CD4-positive, alpha-beta memory T cell (primary cell): ENCODE results near the gene NFYA. TPM values are rescaled to one million over a fixed set of nuclear protein-coding genes. Genes with fewer than 3 reads are reported as not detected.
A peak's percentile ranks its signal among the peaks of the same experiment; 100 is the strongest.

ENCODE experiments used
- CTCF ChIA-PET: fragments of 350-600 bp; sonication (Branson Sonifier 250); formaldehyde crosslinking; loops from one replicate; lab custom pipeline; 2021; ENCODE audit warnings: inconsistent platforms; ENCODE audit not compliant: partially characterized antibody; lab: Charles Lee
- POLR2A ChIA-PET: fragments of 350-600 bp; sonication (Branson Sonifier 250); formaldehyde crosslinking; loops from one replicate; lab custom pipeline; 2021; ENCODE audit not compliant: partially characterized antibody; lab: Charles Lee
- DNase-seq, 5 donors: peaks; one replicate each; pipeline versions ENCODE4 v3.0.0 to v3.0.0-alpha.2; 2020 to 2022; ENCODE audit warnings: mixed read lengths in 1 of 5
- H3K27ac ChIP-seq: one replicate; pipeline ENCODE4 v1.7.0; 2013; ENCODE audit warnings: low read depth, low read length
- H3K27me3 ChIP-seq: 2 replicates; pipeline ENCODE4 v1.7.0; 2013; ENCODE audit warnings: mild to moderate bottlenecking, low read length, moderate library complexity; ENCODE audit not compliant: insufficient read depth
- H3K36me3 ChIP-seq: 2 replicates; pipeline ENCODE4 v1.7.0; 2013; ENCODE audit warnings: mild to moderate bottlenecking, low read length, moderate library complexity; ENCODE audit not compliant: insufficient read depth
- H3K4me1 ChIP-seq: 2 replicates; pipeline ENCODE4 v1.7.0; 2013; ENCODE audit warnings: mild to moderate bottlenecking, low read length, moderate library complexity; ENCODE audit not compliant: insufficient read depth
- H3K4me3 ChIP-seq, 2 donors: one replicate each; pipeline ENCODE4 v1.7.0; 2013; ENCODE audit warnings: low read length in 2 of 2, mild to moderate bottlenecking in 1 of 2
- H3K9me3 ChIP-seq, 2 donors: one replicate each; pipeline ENCODE4 v1.7.0; 2013; ENCODE audit warnings: low read length in 2 of 2, control low read depth in 1 of 2; ENCODE audit not compliant: control insufficient read depth in 1 of 2
- H3K27ac Mint-ChIP-seq, 7 donors: one replicate each; pipeline ENCODE4 v1.8.0; 2020 to 2021; ENCODE audit warnings: mixed read lengths in 7 of 7, mild to moderate bottlenecking in 6 of 7, inconsistent platforms in 3 of 7, moderate library complexity in 3 of 7
- H3K27me3 Mint-ChIP-seq, 2 donors: one replicate each; pipeline ENCODE4 v1.8.0; 2020 to 2021; ENCODE audit warnings: mixed read lengths in 2 of 2
- H3K36me3 Mint-ChIP-seq, 2 donors: one replicate each; pipeline ENCODE4 v1.8.0; 2020 to 2021; ENCODE audit warnings: mixed read lengths in 2 of 2, inconsistent platforms in 1 of 2, mild to moderate bottlenecking in 1 of 2
- H3K4me1 Mint-ChIP-seq, 4 donors: one replicate each; pipeline ENCODE4 v1.8.0; 2020 to 2021; ENCODE audit warnings: mixed read lengths in 4 of 4, mild to moderate bottlenecking in 1 of 4
- H3K4me3 Mint-ChIP-seq, 8 donors: one replicate each; pipeline ENCODE4 v1.8.0; 2020 to 2021; ENCODE audit warnings: mixed read lengths in 8 of 8, mild to moderate bottlenecking in 7 of 8, moderate library complexity in 6 of 8, inconsistent platforms in 3 of 8
- H3K9me3 Mint-ChIP-seq, 8 donors: one replicate each; pipeline ENCODE4 v1.8.0; 2020 to 2021; ENCODE audit warnings: mixed read lengths in 8 of 8, mild to moderate bottlenecking in 5 of 8, inconsistent platforms in 3 of 8, moderate library complexity in 1 of 8
- intact Hi-C: fragments of 100-400 bp; cut with micrococcal nuclease; formaldehyde crosslinking; loops from one replicate; pipeline ENCODE4 v1.15.1; 2023
- polyA plus RNA-seq, 2 donors: library from polyadenylated mRNA; unstranded; fragments of 300-500 nt; fragmentation: Illumina TruSeq; gene quantifications; one replicate each; pipeline ENCODE4 v1.2.3, GENCODE V29; 2021
- total RNA-seq, 2 experiments: library from RNA; stranded (reverse); gene quantifications; one replicate each; pipeline ENCODE4 v1.2.3, GENCODE V29; 2021

Gene NFYA
- total and polyA plus RNA-seq, 4 experiments from 2014 or later = 10.7 to 56.9 (median 42.2) TPM

GRCh38 chr6:41058783-41059181 lies 14.0 kb upstream of the NFYA start:
- Mint-ChIP-seq H3K27me3 (no peaks in the 10 kb centered on the region), H3K4me3 (no peak overlapping the region), H3K9me3 (no peaks in the 10 kb centered on the region), H3K4me1 (peaks cover 0 to 4% (median under 1%) of the 10 kb centered on the region in 4 donors), H3K36me3 (peaks cover 42 to 58% of the 10 kb centered on the region in 2 donors), H3K27ac (peak overlapping the region in 1 of 7 donors; percentile 8)
- Histone ChIP-seq H3K4me3 (no peak overlapping the region), H3K27me3 (no peaks in the 10 kb centered on the region), H3K36me3 (peaks cover 4% of the 10 kb centered on the region), H3K27ac (no peak overlapping the region), H3K4me1 (no peaks in the 10 kb centered on the region), H3K9me3 (no peaks in the 10 kb centered on the region)
- no peak for DNase-seq
- POLR2A ChIA-PET = no interaction called here
- intact Hi-C loops = no loop called here
- CTCF ChIA-PET = interaction anchor here (1.3 to 2.4 kb wide), 2 partner anchors 9 to 31 kb away, joined by 3 to 10 read pairs; no protein-coding TSS in a partner anchor

- no peak overlapping the region for H3K4me3 ChIP-seq
- no peaks in the 10 kb centered on the region for H3K27me3 Mint-ChIP-seq
- POLR2A ChIA-PET = no interaction called here
- H3K4me1 ChIP-seq = no peaks in the 10 kb centered on the region
- H3K36me3 Mint-ChIP-seq = peaks cover 48 to 64% of the 10 kb centered on the region in 2 donors
- CTCF ChIA-PET = interaction anchor here (1.0 to 2.4 kb wide), 3 partner anchors 8 to 32 kb away, joined by 3 to 10 read pairs (median 3); partner anchors contain the start of gene UNC5CL
- H3K9me3 ChIP-seq = no peaks in the 10 kb centered on the region
- peaks cover 0 to 4% (median under 1%) of the 10 kb centered on the region in 4 donors for H3K4me1 Mint-ChIP-seq
- intact Hi-C loops = no loop called here
- H3K27ac Mint-ChIP-seq = no peak overlapping the region
- no peak overlapping the region for H3K4me3 Mint-ChIP-seq
- H3K27ac ChIP-seq = no peak overlapping the region
- no peak for DNase-seq
- H3K27me3 ChIP-seq = no peaks in the 10 kb centered on the region
- H3K9me3 Mint-ChIP-seq = no peaks in the 10 kb centered on the region
- H3K36me3 ChIP-seq = peaks cover 4% of the 10 kb centered on the region
These were observed 13.2 kb upstream of the NFYA start for GRCh38 chr6:41059556-41059955.

- POLR2A ChIA-PET = no interaction called here
- Mint-ChIP-seq H3K36me3 (peaks cover 55 to 62% of the 10 kb centered on the region in 2 donors), H3K4me3 (no peak overlapping the region), H3K27ac (no peak overlapping the region), H3K4me1 (peaks cover 0 to 4% (median under 1%) of the 10 kb centered on the region in 4 donors), H3K9me3 (no peaks in the 10 kb centered on the region), H3K27me3 (no peaks in the 10 kb centered on the region)
- no peaks in the 10 kb centered on the region for H3K4me1 ChIP-seq
- CTCF ChIA-PET = no interaction called here
- H3K27ac ChIP-seq = no peak overlapping the region
- no peaks in the 10 kb centered on the region for H3K9me3 ChIP-seq
- no peaks in the 10 kb centered on the region for H3K27me3 ChIP-seq
- no peak for DNase-seq
- intact Hi-C loops = no loop called here
- H3K4me3 ChIP-seq = no peak overlapping the region
- H3K36me3 ChIP-seq = peaks cover 12% of the 10 kb centered on the region
These were observed 11.5 kb upstream of the NFYA start for GRCh38 chr6:41061196-41061726.

GRCh38 chr6:41062056-41062455 lies 10.7 kb upstream of the NFYA start:
- H3K36me3 Mint-ChIP-seq = peaks cover 54 to 69% of the 10 kb centered on the region in 2 donors
- H3K9me3 ChIP-seq = no peaks in the 10 kb centered on the region
- no peak overlapping the region for H3K4me3 ChIP-seq
- no peak overlapping the region for H3K27ac Mint-ChIP-seq
- CTCF ChIA-PET = interaction anchor here (1.2 kb wide), 1 partner anchor 34 kb away, joined by 5 read pairs; no protein-coding TSS in a partner anchor
- no peak overlapping the region for H3K4me3 Mint-ChIP-seq
- no peaks in the 10 kb centered on the region for H3K4me1 ChIP-seq
- intact Hi-C loops = no loop called here
- peaks cover 16% of the 10 kb centered on the region for H3K36me3 ChIP-seq
- H3K27me3 Mint-ChIP-seq = no peaks in the 10 kb centered on the region
- H3K4me1 Mint-ChIP-seq = peaks cover 5 to 9% (median 6%) of the 10 kb centered on the region in 4 donors
- no peaks in the 10 kb centered on the region for H3K27me3 ChIP-seq
- H3K9me3 Mint-ChIP-seq = no peaks in the 10 kb centered on the region
- POLR2A ChIA-PET = interaction anchor here (1.7 kb wide), 1 partner anchor 9 kb away, joined by 4 read pairs; the partner anchor contains the start of gene APOBEC2
- DNase-seq = no peak
- no peak overlapping the region for H3K27ac ChIP-seq

- no peak for DNase-seq
- intact Hi-C loops = no loop called here
- Mint-ChIP-seq H3K36me3 (peaks cover 70 to 72% of the 10 kb centered on the region in 2 donors), H3K9me3 (no peaks in the 10 kb centered on the region), H3K4me3 (no peak overlapping the region), H3K27ac (no peak overlapping the region), H3K4me1 (peaks cover 7 to 16% (median 7%) of the 10 kb centered on the region in 4 donors), H3K27me3 (no peaks in the 10 kb centered on the region)
- no peaks in the 10 kb centered on the region for H3K9me3 ChIP-seq
- ChIA-PET CTCF (interaction anchor here (1.0 to 1.3 kb wide), 3 partner anchors 11 to 60 kb away, joined by 3 to 4 read pairs (median 3); partner anchors contain the start of gene APOBEC2), POLR2A (interaction anchor here (1.7 kb wide), 1 partner anchor 11 kb away, joined by 4 read pairs; the partner anchor contains the start of gene APOBEC2)
- no peaks in the 10 kb centered on the region for H3K27me3 ChIP-seq
- no peak overlapping the region for H3K4me3 ChIP-seq
- peaks cover 22% of the 10 kb centered on the region for H3K36me3 ChIP-seq
- no peaks in the 10 kb centered on the region for H3K4me1 ChIP-seq
- H3K27ac ChIP-seq = no peak overlapping the region
These were observed 8.9 kb upstream of the NFYA start for GRCh38 chr6:41063884-41064285.

- CTCF ChIA-PET = interaction anchor here (1.2 to 1.3 kb wide), 2 partner anchors 12 to 37 kb away, joined by 3 to 4 read pairs; partner anchors contain the start of gene APOBEC2
- intact Hi-C loops = no loop called here
- H3K36me3 ChIP-seq = peaks cover 31% of the 10 kb centered on the region
These were observed 7.9 kb upstream of the NFYA start for GRCh38 chr6:41064841-41065240.

GRCh38 chr6:41065550-41066026 lies 7.2 kb upstream of the NFYA start:
- Histone ChIP-seq H3K4me3 (no peak overlapping the region), H3K36me3 (peaks cover 32% of the 10 kb centered on the region), H3K9me3 (no peaks in the 10 kb centered on the region), H3K4me1 (peaks cover 5% of the 10 kb centered on the region), H3K27me3 (no peaks in the 10 kb centered on the region), H3K27ac (no peak overlapping the region)
- no peaks in the 10 kb centered on the region for H3K27me3 Mint-ChIP-seq
- no peak for DNase-seq
- peaks cover 7 to 17% (median 11%) of the 10 kb centered on the region in 4 donors for H3K4me1 Mint-ChIP-seq
- no peak overlapping the region for H3K4me3 Mint-ChIP-seq
- ChIA-PET CTCF (interaction anchor here (0.9 to 1.3 kb wide), 5 partner anchors 10 to 117 kb away, joined by 3 to 4 read pairs (median 3); no protein-coding TSS in a partner anchor), POLR2A (no interaction called here)
- no peak overlapping the region for H3K27ac Mint-ChIP-seq
- peaks cover 58 to 70% of the 10 kb centered on the region in 2 donors for H3K36me3 Mint-ChIP-seq
- H3K9me3 Mint-ChIP-seq = no peaks in the 10 kb centered on the region
- intact Hi-C loops = no loop called here

More at GRCh38 chr6:41064841-41065240, 7.9 kb upstream of the NFYA start:
- Histone ChIP-seq H3K27ac (no peak overlapping the region), H3K4me1 (no peaks in the 10 kb centered on the region), H3K27me3 (no peaks in the 10 kb centered on the region), H3K9me3 (no peaks in the 10 kb centered on the region), H3K4me3 (no peak overlapping the region)
- no peaks in the 10 kb centered on the region for H3K27me3 Mint-ChIP-seq
- H3K36me3 Mint-ChIP-seq = peaks cover 66 to 72% of the 10 kb centered on the region in 2 donors
- H3K9me3 Mint-ChIP-seq = no peaks in the 10 kb centered on the region
- DNase-seq = no peak
- no peak overlapping the region for H3K27ac Mint-ChIP-seq
- no peak overlapping the region for H3K4me3 Mint-ChIP-seq
- POLR2A ChIA-PET = no interaction called here
- peaks cover 7 to 18% (median 7%) of the 10 kb centered on the region in 4 donors for H3K4me1 Mint-ChIP-seq
